PC-9 (cell line): ENCODE measurements around the gene JMJD1C.

Experiments
- CTCF ChIP-seq: fragments of 200-600 bp; sonication (generic); conservative IDR thresholded peaks from 2 replicates; pipeline ENCODE4 v1.6.1; 2017; ENCODE audit warnings: mixed run types, antibody characterized with exemption, mild to moderate bottlenecking, moderate library complexity
- EZH2 ChIP-seq: fragments of 200-600 bp; sonication (generic); IDR thresholded peaks from 2 replicates; pipeline ENCODE4 v1.8.0; 2017; ENCODE audit warnings: antibody characterized with exemption, low read depth

GRCh38 chr10:63209705-63210104, 256.1 kb downstream of the JMJD1C start:
- TF ChIP-seq CTCF (no peak), EZH2 (no peak)
